Fibroblast of lung (primary cell): ENCODE results near the gene CARD16. TPM values are rescaled to one million over a fixed set of nuclear protein-coding genes. Genes with fewer than 3 reads are reported as not detected.
"Not testable (repeated sequence)": the region's sequence is repeated elsewhere in the genome, so short reads cannot be mapped to it uniquely, and the experiment has no call there.

Experiments used
- DNase-seq, 2 donors: peaks; one replicate each; pipeline versions ENCODE4 v3.0.0 to v3.0.0-alpha.2; 2010; ENCODE audit warnings: low read depth in 2 of 2
- H2AFZ ChIP-seq: 2 replicates; pipeline ENCODE4 v1.5.1; 2012; ENCODE audit warnings: low read length, control low read depth, inconsistent platforms
- H3K27ac ChIP-seq: 2 replicates; pipeline ENCODE4 v1.5.1; 2011; ENCODE audit warnings: low read length, control low read depth; ENCODE audit not compliant: insufficient read depth
- H3K27me3 ChIP-seq: 2 replicates; pipeline ENCODE4 v1.5.1; 2011; ENCODE audit warnings: mild to moderate bottlenecking, low read length; ENCODE audit not compliant: control insufficient read depth, insufficient read depth
- H3K36me3 ChIP-seq: 2 replicates; pipeline ENCODE4 v1.5.1; 2011; ENCODE audit warnings: low read length; ENCODE audit not compliant: control insufficient read depth, insufficient read depth
- H3K4me1 ChIP-seq: 2 replicates; pipeline ENCODE4 v1.5.1; 2011; ENCODE audit warnings: low read length; ENCODE audit not compliant: control insufficient read depth, insufficient read depth; ENCODE audit errors: extremely low read depth
- H3K4me2 ChIP-seq: 2 replicates; pipeline ENCODE4 v1.5.1; 2011; ENCODE audit warnings: low read length, control low read depth; ENCODE audit not compliant: insufficient read depth; ENCODE audit errors: extremely low read depth
- H3K4me3 ChIP-seq, 4 experiments: fragments of 200-600 bp in 1 of 4; sonication (generic) in 1 of 4; replicated peaks in 1 of 4; 2 replicates each; pipeline ENCODE4 v1.5.1; 2011 to 2016; ENCODE audit warnings: low read length in 4 of 4, low read depth in 3 of 4, mild to moderate bottlenecking in 3 of 4, control low read depth in 2 of 4, inconsistent platforms in 1 of 4, mixed read lengths in 1 of 4; ENCODE audit not compliant: insufficient read depth in 1 of 4; ENCODE audit errors: control extremely low read depth in 1 of 4
- H3K79me2 ChIP-seq: 2 replicates; pipeline ENCODE4 v1.5.1; 2012; ENCODE audit warnings: mild to moderate bottlenecking, low read length, inconsistent platforms; ENCODE audit not compliant: control insufficient read depth, insufficient read depth
- H3K9ac ChIP-seq: 2 replicates; pipeline ENCODE4 v1.5.1; 2011; ENCODE audit warnings: mild to moderate bottlenecking, low read length, control low read depth; ENCODE audit not compliant: insufficient read depth
- H3K9me3 ChIP-seq: 2 replicates; pipeline ENCODE4 v1.5.1; 2012; ENCODE audit warnings: low read depth, low read length; ENCODE audit not compliant: control insufficient read depth, insufficient read depth
- H4K20me1 ChIP-seq: 2 replicates; pipeline ENCODE4 v1.5.1; 2011; ENCODE audit warnings: low read length; ENCODE audit not compliant: control insufficient read depth, insufficient read depth; ENCODE audit errors: extremely low read depth
- EZH2 ChIP-seq: IDR thresholded peaks from 2 replicates; pipeline ENCODE4 v1.5.1; 2012; ENCODE audit warnings: low read length, control low read depth, mild to moderate bottlenecking; ENCODE audit errors: missing control alignments
- polyA plus RNA-seq, 2 donors: library from polyadenylated mRNA; depleted of rRNA in 1 of 2; stranded (reverse) in 1 of 2; unstranded in 1 of 2; fragments of >200 nt; gene quantifications; 2 replicates each; pipeline ENCODE4 v1.2.1, GENCODE V29; 2011 to 2012; ENCODE audit warnings: missing spikeins in 1 of 2
- total RNA-seq: library from RNA; depleted of rRNA; stranded (reverse); fragments of >200 nt; gene quantifications from 2 replicates; pipeline ENCODE4 v1.2.1, GENCODE V29; 2014
- TF ChIP-seq, protein P1 (sequence below), 2 donors: IDR thresholded peaks in 1 of 2; conservative IDR thresholded peaks in 1 of 2; 1 replicate in 1 of 2; 2 replicates in 1 of 2; pipeline ENCODE4 v1.5.1; 2011 to 2012; ENCODE audit warnings: low read length in 2 of 2, control low read depth in 1 of 2, inconsistent platforms in 1 of 2, low read depth in 1 of 2, mild to moderate bottlenecking in 1 of 2

Gene CARD16
- total and polyA plus RNA-seq, 2 donors (not counting 1 experiment from before 2014, with no cell fraction given), result 114 to 143 TPM

DNA sequence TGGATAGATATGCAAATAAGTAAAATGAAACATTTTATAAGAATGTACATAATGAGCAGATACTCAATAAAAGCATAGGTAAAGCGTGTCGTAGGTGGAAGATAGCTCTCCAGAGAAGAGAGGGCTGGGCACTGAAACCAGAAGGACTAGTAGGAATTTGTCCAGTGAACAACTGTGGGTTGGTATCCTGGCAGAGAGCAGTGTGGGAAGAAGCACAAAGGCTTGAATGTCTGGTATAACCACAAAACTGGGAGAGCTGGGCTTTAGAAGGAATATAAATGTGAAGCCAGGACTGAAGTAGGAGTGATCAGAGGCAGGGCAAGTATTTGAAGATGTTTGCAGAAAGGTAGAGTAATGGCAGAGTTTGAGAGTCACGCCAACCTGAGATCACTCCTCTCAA is 33.1 kb upstream of the CARD16 start:
- no peak overlapping the region for H3K4me3 ChIP-seq
- no peaks in the 10 kb centered on the region for H3K4me1 ChIP-seq
- TF ChIP-seq, protein P1, sequence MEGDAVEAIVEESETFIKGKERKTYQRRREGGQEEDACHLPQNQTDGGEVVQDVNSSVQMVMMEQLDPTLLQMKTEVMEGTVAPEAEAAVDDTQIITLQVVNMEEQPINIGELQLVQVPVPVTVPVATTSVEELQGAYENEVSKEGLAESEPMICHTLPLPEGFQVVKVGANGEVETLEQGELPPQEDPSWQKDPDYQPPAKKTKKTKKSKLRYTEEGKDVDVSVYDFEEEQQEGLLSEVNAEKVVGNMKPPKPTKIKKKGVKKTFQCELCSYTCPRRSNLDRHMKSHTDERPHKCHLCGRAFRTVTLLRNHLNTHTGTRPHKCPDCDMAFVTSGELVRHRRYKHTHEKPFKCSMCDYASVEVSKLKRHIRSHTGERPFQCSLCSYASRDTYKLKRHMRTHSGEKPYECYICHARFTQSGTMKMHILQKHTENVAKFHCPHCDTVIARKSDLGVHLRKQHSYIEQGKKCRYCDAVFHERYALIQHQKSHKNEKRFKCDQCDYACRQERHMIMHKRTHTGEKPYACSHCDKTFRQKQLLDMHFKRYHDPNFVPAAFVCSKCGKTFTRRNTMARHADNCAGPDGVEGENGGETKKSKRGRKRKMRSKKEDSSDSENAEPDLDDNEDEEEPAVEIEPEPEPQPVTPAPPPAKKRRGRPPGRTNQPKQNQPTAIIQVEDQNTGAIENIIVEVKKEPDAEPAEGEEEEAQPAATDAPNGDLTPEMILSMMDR (conservative IDR thresholded peaks at IDR 0.05 in 1 of 2, IDR thresholded peaks at IDR 0.05 in 1 of 2; ENCODE audit: low read depth in 1 of 2, low read length in 2 of 2), result no peak
- TF ChIP-seq EZH2, result no peak
- H3K79me2 ChIP-seq, result no peaks in the 10 kb centered on the region
- no peak overlapping the region for H2AFZ ChIP-seq
- no peak overlapping the region for H3K4me2 ChIP-seq
- H3K27me3 ChIP-seq, result no peaks in the 10 kb centered on the region
- no peak overlapping the region for H3K9ac ChIP-seq
- no peaks in the 10 kb centered on the region for H4K20me1 ChIP-seq
- H3K27ac ChIP-seq, result no peak overlapping the region
- no peaks in the 10 kb centered on the region for H3K9me3 ChIP-seq
- no peaks in the 10 kb centered on the region for H3K36me3 ChIP-seq
- no peak for DNase-seq

DNA sequence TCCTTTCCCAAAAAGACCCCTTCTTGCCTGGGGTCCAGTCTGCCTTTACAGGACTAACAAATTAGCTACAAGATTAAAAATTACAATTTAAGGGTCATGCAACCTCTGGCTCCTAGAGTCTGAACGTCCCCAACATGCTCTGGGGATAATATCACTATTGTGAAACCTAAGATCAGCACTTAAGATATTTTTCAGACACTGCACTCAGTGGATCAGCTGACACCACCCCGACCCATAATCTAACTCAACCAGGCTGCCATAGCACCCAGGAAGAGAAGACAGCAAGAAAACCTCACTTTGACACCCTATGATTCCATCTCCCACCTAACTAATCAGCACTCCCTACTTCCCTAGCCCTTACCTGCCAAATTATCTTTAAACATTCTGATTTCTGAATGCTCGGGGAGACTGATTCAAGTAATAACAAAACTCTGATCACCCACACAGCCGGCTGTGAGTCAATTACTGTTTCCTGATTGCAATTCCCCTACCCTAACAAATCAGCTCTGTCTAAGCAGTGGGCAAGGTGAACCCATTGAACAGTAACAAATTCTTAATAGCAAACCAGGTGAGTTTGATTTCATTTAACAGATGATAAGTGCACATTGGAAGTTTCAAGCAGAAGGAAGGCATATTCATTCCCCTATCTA is 32.1 kb upstream of the CARD16 start:
- H3K27me3 ChIP-seq, H3K79me2 ChIP-seq, H3K27ac ChIP-seq, H3K4me1 ChIP-seq, H3K4me2 ChIP-seq, H2AFZ ChIP-seq, H3K36me3 ChIP-seq, H3K9ac ChIP-seq, H4K20me1 ChIP-seq, DNase-seq, H3K9me3 ChIP-seq, H3K4me3 ChIP-seq: not testable (repeated sequence)

DNA sequence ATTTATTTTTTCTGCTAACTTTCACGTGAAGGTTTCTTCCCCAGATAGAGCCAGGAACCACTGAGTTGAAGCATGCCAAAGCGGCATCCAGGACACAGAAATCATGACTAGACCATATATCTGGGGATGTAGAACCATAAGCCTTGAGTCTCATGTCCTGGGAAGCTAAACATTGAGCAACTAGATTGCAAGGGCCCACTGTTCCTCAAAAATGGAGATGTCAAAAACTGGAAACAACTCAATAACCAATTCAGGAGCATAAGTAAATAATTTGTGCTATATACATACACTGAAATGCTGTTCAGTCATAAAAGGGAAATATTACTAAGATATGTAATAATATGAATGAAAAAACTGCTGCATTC is 29.0 kb upstream of the CARD16 start:
- Histone ChIP-seq H3K36me3 (no peaks in the 10 kb centered on the region), H3K9ac (no peak overlapping the region), H3K4me3 (no peak overlapping the region), H3K9me3 (no peaks in the 10 kb centered on the region), H4K20me1 (no peaks in the 10 kb centered on the region), H3K27me3 (no peaks in the 10 kb centered on the region), H2AFZ (no peak overlapping the region), H3K79me2 (no peaks in the 10 kb centered on the region), H3K4me2 (no peak overlapping the region), H3K4me1 (no peaks in the 10 kb centered on the region), H3K27ac (no peak overlapping the region)
- no peak for TF ChIP-seq EZH2
- TF ChIP-seq, protein P1 (conservative IDR thresholded peaks at IDR 0.05 in 1 of 2, IDR thresholded peaks at IDR 0.05 in 1 of 2; ENCODE audit: low read depth in 1 of 2, low read length in 2 of 2), result no peak
- no peak for DNase-seq
